K562 (cell line): ENCODE data around the gene CHCHD6. TPM values are rescaled to one million over a fixed set of nuclear protein-coding genes. Genes with fewer than 3 reads are reported as not detected.

Source experiments
- ATAC-seq: fragments of 200-7000 bp; cut with Tn5 transposase; 3 replicates; pipeline ENCODE4 v1.9.1; 2020; ENCODE audit warnings: moderate library complexity
- BruUV-seq: library from RNA; stranded (reverse); fragments of 400-500 nt; replicated peaks from 2 replicates; lab custom pipeline; 2021; lab: Mats Ljungman, UMichigan
- CTCF ChIA-PET: fragments of 300-600 bp; formaldehyde crosslinking; extraction: SDS; loops from one replicate; lab custom pipeline; 2021; ENCODE audit warnings: low intra/inter-chr PET ratio; lab: Yijun Ruan, JAX
- POLR2A ChIA-PET: fragments of 300-600, 350-650 bp; sonication (Branson Sonifier 250); formaldehyde crosslinking; extraction: SDS; loops from one replicate; lab custom pipeline; 2021; ENCODE audit warnings: antibody characterized with exemption, inconsistent platforms; lab: Yijun Ruan, JAX
- DNase-seq, 4 experiments: peaks; one replicate each; pipeline versions ENCODE4 v3.0.0 to v3.0.0-alpha.2; 2011 to 2018; ENCODE audit warnings: low spot score in 3 of 4, mixed read lengths in 3 of 4; ENCODE audit errors: extremely low read depth in 1 of 4
- FAIRE-seq: peaks from 2 replicates; lab custom pipeline; 2011; peaks lifted over from hg19 to GRCh38; lab: Jason Lieb, UNC
- H2AFZ ChIP-seq: 2 replicates; pipeline ENCODE4 v1.6.0; 2011; ENCODE audit warnings: low read depth, low read length, control low read depth, inconsistent platforms
- H3K27ac ChIP-seq: fragments of 200-600 bp; 3 replicates; pipeline ENCODE4 v1.8.0; 2011; ENCODE audit warnings: low read depth, mild to moderate bottlenecking, control low read depth, inconsistent platforms, low read length, moderate library complexity, mixed read lengths; ENCODE audit errors: extremely low read depth
- H3K27me3 ChIP-seq, 2 experiments: fragments of 300-600 bp in 1 of 2; 2 replicates in 1 of 2; 3 replicates in 1 of 2; pipeline versions ENCODE4 v1.6.0 to v1.8.0; 2011; ENCODE audit warnings: inconsistent platforms in 2 of 2, low read length in 2 of 2, mild to moderate bottlenecking in 1 of 2, mixed read lengths in 1 of 2, moderate library complexity in 1 of 2; ENCODE audit not compliant: control insufficient read depth in 2 of 2, insufficient read depth in 2 of 2
- H3K36me3 ChIP-seq: fragments of 300-600 bp; 3 replicates; pipeline ENCODE4 v1.8.0; 2011; ENCODE audit warnings: mild to moderate bottlenecking, low read length, inconsistent platforms; ENCODE audit not compliant: control insufficient read depth, insufficient read depth
- H3K4me1 ChIP-seq, 2 experiments: fragments of 200-600 bp in 1 of 2; replicated peaks in 1 of 2; 2 replicates in 1 of 2; 3 replicates in 1 of 2; pipeline versions ENCODE4 v1.5.1 to v1.8.0; 2011; ENCODE audit warnings: inconsistent platforms in 2 of 2, low read length in 2 of 2, mild to moderate bottlenecking in 1 of 2, mixed read lengths in 1 of 2, moderate library complexity in 1 of 2; ENCODE audit not compliant: control insufficient read depth in 2 of 2, insufficient read depth in 2 of 2
- H3K4me2 ChIP-seq: 2 replicates; pipeline ENCODE4 v1.6.1; 2011; ENCODE audit warnings: low read length, control low read depth, inconsistent platforms, mixed read lengths; ENCODE audit not compliant: insufficient read depth
- H3K4me3 ChIP-seq: fragments of 200-600 bp; sonication (generic), shearing (Covaris generic); 2 replicates; pipeline ENCODE4 v1.5.1; 2016; ENCODE audit warnings: control low read depth, inconsistent platforms
- H3K79me2 ChIP-seq: fragments of 200-600 bp; 3 replicates; pipeline ENCODE4 v1.8.0; 2011; ENCODE audit warnings: low read length, inconsistent platforms; ENCODE audit not compliant: control insufficient read depth, insufficient read depth
- H3K9ac ChIP-seq, 2 experiments: 2 replicates each; pipeline versions ENCODE4 v1.6.0 to v1.6.1; 2011; ENCODE audit warnings: low read depth in 2 of 2, low read length in 2 of 2, control low read depth in 1 of 2, inconsistent platforms in 1 of 2, mild to moderate bottlenecking in 1 of 2, mixed read lengths in 1 of 2; ENCODE audit not compliant: insufficient read depth in 1 of 2
- H3K9me1 ChIP-seq: one replicate; pipeline ENCODE4 v1.6.0; 2011; ENCODE audit warnings: inconsistent platforms, mild to moderate bottlenecking, low read length, moderate library complexity; ENCODE audit not compliant: control insufficient read depth, insufficient read depth
- H3K9me3 ChIP-seq: replicated peaks from 2 replicates; pipeline ENCODE4 v1.5.1; 2011; ENCODE audit warnings: low read depth, low read length, inconsistent platforms; ENCODE audit not compliant: control insufficient read depth, insufficient read depth
- H4K20me1 ChIP-seq: replicated peaks from 2 replicates; pipeline ENCODE4 v1.6.1; 2011; ENCODE audit warnings: low read length, inconsistent platforms, mixed read lengths; ENCODE audit not compliant: control insufficient read depth, insufficient read depth
- ETV5 ChIP-seq: sonication (generic); formaldehyde crosslinking; IDR thresholded peaks from 2 replicates; pipeline ENCODE4 v1.4.0; 2020; ENCODE audit warnings: low read depth, mild to moderate bottlenecking, missing genetic modification reagents
- PHF20 ChIP-seq: fragments of 450-650 bp; IDR thresholded peaks from 2 replicates; pipeline ENCODE4 v1.6.1; 2018; ENCODE audit not compliant: partially characterized antibody
- ZNF232 ChIP-seq: sonication (generic); formaldehyde crosslinking; IDR thresholded peaks from 2 replicates; pipeline ENCODE4 v1.8.0; 2022; ENCODE audit warnings: mild to moderate bottlenecking, missing genetic modification reagents
- ZNF24 ChIP-seq: fragments of 450-650 bp; IDR thresholded peaks from 2 replicates; pipeline ENCODE4 v1.6.1; 2016
- WGBS: fragments of 100-300 bp; shearing (Covaris generic); methylation state at CpG from one replicate; pipeline ENCODE4 v1.1.6; 2016; ENCODE audit warnings: low coverage, mixed read lengths; ENCODE audit not compliant: insufficient coverage; ENCODE audit errors: missing lambda C conversion rate; 5-methylcytosine and 5-hydroxymethylcytosine counted together
- in situ Hi-C: fragments of 300-500 bp; cut with MboI; formaldehyde crosslinking; loops from 4 replicates; pipeline ENCODE4 v1.15.0; 2018; ENCODE audit warnings: inconsistent platforms, mixed read lengths
- intact Hi-C: fragments of 100-400 bp; cut with micrococcal nuclease; formaldehyde crosslinking; loops from 2 replicates; pipeline ENCODE4 v1.14.2; 2022
- polyA plus RNA-seq, 8 experiments: library from polyadenylated mRNA; depleted of rRNA in 4 of 8; stranded (reverse) in 5 of 8; unstranded in 3 of 8; fragments of >200 nt; fragmentation: Nextera tagmentation in 2 of 8; fragmentation: Illumina TruSeq in 1 of 8; extraction: Ambion mirVana in 2 of 8; extraction: Trizol in 1 of 8; gene quantifications; 2 replicates each; pipeline versions ENCODE4 v1.2.1 to v1.2.3, GENCODE V29; 2011 to 2014; ENCODE audit warnings: inconsistent platforms in 1 of 8, missing spikeins in 1 of 8
- total RNA-seq, 7 experiments: library from RNA; depleted of rRNA in 6 of 7; stranded (reverse); fragments of >200 nt in 6 of 7; fragmentation: Illumina TruSeq in 2 of 7; extraction: Trizol in 2 of 7; gene quantifications; 2 replicates each; pipeline versions ENCODE4 v1.2.1 to v1.2.3, GENCODE V29; 2011 to 2021; ENCODE audit warnings: low replicate concordance in 1 of 7

The CHCHD6 gene
- total and polyA plus RNA-seq, 9 of the 15 experiments (the other 6 are each of a cell fraction or from before 2014, with no cell fraction given), result 4.6 to 18.6 (median 10.9) TPM

- H3K9me3 ChIP-seq, result peaks cover 5% of the 10 kb centered on the region; the same call in 1 of the 2 replicates
- no peak overlapping the region for H3K4me2 ChIP-seq
- H3K9me1 ChIP-seq, result no peaks in the 10 kb centered on the region
- no peaks in the 10 kb centered on the region for H3K27me3 ChIP-seq
- no peak for TF ChIP-seq ZNF24
- peaks cover 6 to 18% of the 10 kb centered on the region in 2 experiments; a peak in 4 of 5 replicates for H3K4me1 ChIP-seq
- no TSS peak for BruUV-seq
- ATAC-seq (no peak), FAIRE-seq (no peak), DNase-seq (no peak)
- 36% methylated on average over 6 of the region's 6 CpGs for WGBS
- ChIA-PET CTCF (no interaction called here), POLR2A (no interaction called here)
- no peaks in the 10 kb centered on the region for H4K20me1 ChIP-seq
- no peaks in the 10 kb centered on the region for H3K79me2 ChIP-seq
- in situ Hi-C loops (loop anchor here (5.0 kb wide), 1 partner anchor 226 kb away; no protein-coding TSS in a partner anchor), intact Hi-C loops (no loop called here)
- H2AFZ ChIP-seq, result no peak overlapping the region
- H3K36me3 ChIP-seq, result no peaks in the 10 kb centered on the region
- no peak overlapping the region for H3K4me3 ChIP-seq
- H3K27ac ChIP-seq, result no peak overlapping the region
- no peak overlapping the region for H3K9ac ChIP-seq
Measured at GRCh38 chr3:126977821-126978220, 273.8 kb downstream of the CHCHD6 start.

- H3K27ac ChIP-seq, result no peak overlapping the region
- in situ Hi-C loops, result loop anchor here (5.0 kb wide), 1 partner anchor 226 kb away; no protein-coding TSS in a partner anchor
- POLR2A ChIA-PET, result interaction anchor here (0.6 kb wide), 1 partner anchor 67 kb away, joined by 3 read pairs; no protein-coding TSS in a partner anchor
- intact Hi-C loops, result no loop called here
- no peaks in the 10 kb centered on the region for H3K27me3 ChIP-seq
- DNase-seq (no peak), ATAC-seq (no peak), FAIRE-seq (no peak)
- H3K36me3 ChIP-seq, result no peaks in the 10 kb centered on the region
- no TSS peak for BruUV-seq
- no peak overlapping the region for H3K4me2 ChIP-seq
- peaks cover 5% of the 10 kb centered on the region; the same call in 1 of the 2 replicates for H3K9me3 ChIP-seq
- H3K4me1 ChIP-seq, result peaks cover 6 to 18% of the 10 kb centered on the region in 2 experiments; a peak in 4 of 5 replicates
- WGBS, result 65% methylated on average over 5 of the region's 5 CpGs
- H3K79me2 ChIP-seq, result peaks cover under 1% of the 10 kb centered on the region; the same call in 1 of the 3 replicates
- no peak overlapping the region for H2AFZ ChIP-seq
- no peak overlapping the region for H3K9ac ChIP-seq
- CTCF ChIA-PET, result no interaction called here
- no peak overlapping the region for H3K4me3 ChIP-seq
- peak; percentile 18 for TF ChIP-seq PHF20
- TF ChIP-seq ETV5, result no peak
- no peak for TF ChIP-seq ZNF232 (CRISPR knock-in tag)
- no peaks in the 10 kb centered on the region for H3K9me1 ChIP-seq
- H4K20me1 ChIP-seq, result no peaks in the 10 kb centered on the region
Measured at GRCh38 chr3:126978291-126978690, 274.3 kb downstream of the CHCHD6 start.
